DOHH2 (cell line): Measurements from ENCODE around the gene RING1.

Experiments used
- H3F3A ChIP-seq: fragments of 200-600 bp; sonication (generic), shearing (Covaris generic); 2 replicates; pipeline ENCODE4 v1.6.0; 2016; ENCODE audit warnings: antibody characterized with exemption, mild to moderate bottlenecking; ENCODE audit not compliant: control insufficient read depth, insufficient read depth
- H3K27ac ChIP-seq: fragments of 200-600 bp; sonication (generic); 2 replicates; pipeline ENCODE4 v1.5.1; 2014; ENCODE audit warnings: low read depth, mild to moderate bottlenecking, low read length, moderate library complexity
- H3K27me3 ChIP-seq: fragments of 200-600 bp; sonication (generic); 2 replicates; pipeline ENCODE4 v1.6.1; 2014; ENCODE audit warnings: mild to moderate bottlenecking, low read length, mixed read lengths; ENCODE audit not compliant: control insufficient read depth
- H3K36me3 ChIP-seq: fragments of 200-600 bp; sonication (generic); 2 replicates; pipeline ENCODE4 v1.6.1; 2014; ENCODE audit warnings: mild to moderate bottlenecking, low read length, moderate library complexity, mixed read lengths; ENCODE audit not compliant: control insufficient read depth
- H3K4me1 ChIP-seq: fragments of 200-600 bp; sonication (generic); 2 replicates; pipeline ENCODE4 v1.6.1; 2014; ENCODE audit warnings: mild to moderate bottlenecking, low read length, mixed read lengths; ENCODE audit not compliant: control insufficient read depth
- H3K4me2 ChIP-seq: fragments of 200-600 bp; sonication (generic); 2 replicates; pipeline ENCODE4 v1.6.0; 2014; ENCODE audit warnings: mild to moderate bottlenecking, low read length, moderate library complexity
- H3K4me3 ChIP-seq: fragments of 200-600 bp; sonication (generic); 2 replicates; pipeline ENCODE4 v1.5.1; 2014; ENCODE audit warnings: mild to moderate bottlenecking, low read length, mixed read lengths
- H3K79me2 ChIP-seq: fragments of 200-600 bp; sonication (generic); 2 replicates; pipeline ENCODE4 v1.6.1; 2014; ENCODE audit warnings: mild to moderate bottlenecking, low read length, mixed read lengths; ENCODE audit not compliant: control insufficient read depth
- H3K9me2 ChIP-seq: fragments of 200-600 bp; sonication (generic); replicated peaks from 2 replicates; pipeline ENCODE4 v1.6.1; 2014; ENCODE audit warnings: mild to moderate bottlenecking, low read length, mixed read lengths; ENCODE audit not compliant: control insufficient read depth
- H3K9me3 ChIP-seq: fragments of 200-600 bp; sonication (generic); 2 replicates; pipeline ENCODE4 v1.6.1; 2014; ENCODE audit warnings: antibody characterized with exemption, low read length, mixed read lengths; ENCODE audit not compliant: control insufficient read depth, insufficient read depth
- H4K20me1 ChIP-seq: fragments of 200-600 bp; sonication (generic); 2 replicates; pipeline ENCODE4 v1.6.0; 2014; ENCODE audit warnings: low read depth, mild to moderate bottlenecking, antibody characterized with exemption, low read length, moderate library complexity; ENCODE audit not compliant: control insufficient read depth, insufficient read depth
- CTCF ChIP-seq: fragments of 200-600 bp; sonication (generic); IDR thresholded peaks from one replicate; pipeline ENCODE4 v1.5.1; 2014; ENCODE audit warnings: antibody characterized with exemption, mild to moderate bottlenecking, low read depth, low read length; ENCODE audit not compliant: poor library complexity, severe bottlenecking
- EZH2phosphoT487 ChIP-seq: fragments of 200-600 bp; sonication (generic); IDR thresholded peaks from 2 replicates; pipeline ENCODE4 v1.6.1; 2017; ENCODE audit warnings: borderline replicate concordance, mild to moderate bottlenecking, antibody characterized with exemption, low read length, moderate library complexity, mixed read lengths

Gene RING1

GRCh38 chr6:33168639-33169038, 39.7 kb upstream of the RING1 start:
- H4K20me1 ChIP-seq = no peaks in the 10 kb centered on the region
- TF ChIP-seq CTCF = no peak
- TF ChIP-seq EZH2phosphoT487 = no peak
- no peaks in the 10 kb centered on the region for H3K9me3 ChIP-seq
- peaks cover 7% of the 10 kb centered on the region; the same call in 1 of the 2 replicates for H3K27me3 ChIP-seq
- peaks cover 5% of the 10 kb centered on the region; the same call in 1 of the 2 replicates for H3K4me1 ChIP-seq
- no peak overlapping the region for H3K4me2 ChIP-seq
- no peaks in the 10 kb centered on the region for H3F3A ChIP-seq
- H3K9me2 ChIP-seq = no peaks in the 10 kb centered on the region
- no peak overlapping the region for H3K27ac ChIP-seq
- no peaks in the 10 kb centered on the region for H3K79me2 ChIP-seq
- no peak overlapping the region for H3K4me3 ChIP-seq
- H3K36me3 ChIP-seq = no peaks in the 10 kb centered on the region

GRCh38 chr6:33169291-33170175, 38.8 kb upstream of the RING1 start:
- no peaks in the 10 kb centered on the region for H4K20me1 ChIP-seq
- no peak for TF ChIP-seq CTCF
- no peak for TF ChIP-seq EZH2phosphoT487

GRCh38 chr6:33170176-33171015, 37.9 kb upstream of the RING1 start:
- Histone ChIP-seq H3K4me3 (no peak overlapping the region), H3K79me2 (no peaks in the 10 kb centered on the region), H3K27ac (no peak overlapping the region), H3K27me3 (peaks cover 12% of the 10 kb centered on the region), H3K4me2 (no peak overlapping the region), H3K4me1 (peaks cover 5% of the 10 kb centered on the region; the same call in 1 of the 2 replicates), H4K20me1 (no peaks in the 10 kb centered on the region), H3K9me2 (no peaks in the 10 kb centered on the region), H3K9me3 (no peaks in the 10 kb centered on the region), H3K36me3 (no peaks in the 10 kb centered on the region), H3F3A (no peaks in the 10 kb centered on the region)
- TF ChIP-seq EZH2phosphoT487 (no peak), CTCF (no peak)

More at GRCh38 chr6:33169291-33170175, 38.8 kb upstream of the RING1 start:
- Histone ChIP-seq H3K36me3 (no peaks in the 10 kb centered on the region), H3K9me2 (no peaks in the 10 kb centered on the region), H3F3A (no peaks in the 10 kb centered on the region), H3K4me3 (no peak overlapping the region), H3K27ac (no peak overlapping the region), H3K9me3 (no peaks in the 10 kb centered on the region), H3K4me1 (peaks cover 5% of the 10 kb centered on the region; the same call in 1 of the 2 replicates), H3K79me2 (no peaks in the 10 kb centered on the region), H3K27me3 (peaks cover 4% of the 10 kb centered on the region; the same call in 1 of the 2 replicates), H3K4me2 (no peak overlapping the region)
